ENCODE measurements around the gene MRPS11. TPM values are rescaled to one million over a fixed set of nuclear protein-coding genes. Genes with fewer than 3 reads are reported as not detected.

The MRPS11 gene
- total RNA-seq, 1 experiment from 2014 or later: 47.4 TPM

GRCh38 chr15:88431441-88431840 lies 36.1 kb upstream of the MRPS11 start:
- no peaks in the 10 kb centered on the region for H3K9me3 ChIP-seq (ENCODE audit: control insufficient read depth in 1 of 2, insufficient read depth in 1 of 2, low read depth in 1 of 2, low read length in 2 of 2)
- H3K4me3 ChIP-seq (replicated peaks in 1 of 2; ENCODE audit: low read depth in 1 of 2, low read length in 2 of 2): no peak overlapping the region
- BruUV-seq (replicated peaks): no TSS peak
- POLR2A ChIA-PET: no interaction called here
- no peak overlapping the region for H3K27ac ChIP-seq (ENCODE audit: low read depth, low read length)
- no peak overlapping the region for H2AFZ ChIP-seq (ENCODE audit: low read depth, low read length, poor library complexity, severe bottlenecking)
- no peaks in the 10 kb centered on the region for H3K79me2 ChIP-seq (ENCODE audit: insufficient read depth, low read length)
- CTCF ChIA-PET: no interaction called here
- H3K9ac ChIP-seq (ENCODE audit: low read length): no peak overlapping the region
- H4K20me1 ChIP-seq (ENCODE audit: insufficient read depth): no peaks in the 10 kb centered on the region
- intact Hi-C loops (cut with micrococcal nuclease): no loop called here
- ATAC-seq (no peak), DNase-seq (ENCODE audit: low read depth, low spot score) (no peak)
- no peak overlapping the region for H3K4me2 ChIP-seq (ENCODE audit: low read length)
- H3K36me3 ChIP-seq (ENCODE audit: control insufficient read depth in 1 of 2, insufficient read depth in 2 of 2, low read length in 2 of 2): no peaks in the 10 kb centered on the region
- H3K4me1 ChIP-seq (ENCODE audit: control insufficient read depth in 1 of 2, insufficient read depth in 2 of 2, low read length in 2 of 2): no peaks in the 10 kb centered on the region
- no peaks in the 10 kb centered on the region for H3K9me2 ChIP-seq (ENCODE audit: insufficient read depth)
- H3K27me3 ChIP-seq (ENCODE audit: insufficient read depth, low read length): peaks cover 53% of the 10 kb centered on the region
- RAD21 ChIA-PET (ENCODE audit: low non-redundant PET in 1 of 2, low total read pairs in 2 of 2, uncharacterized antibody in 2 of 2, unreplicated experiment in 2 of 2): no interaction called here
- TF ChIP-seq FOSL1 (IDR thresholded peaks at IDR 0.05; ENCODE audit: low read depth): no peak
- no peak for TF ChIP-seq TCF7L2 (IDR thresholded peaks at IDR 0.05; ENCODE audit: borderline replicate concordance, extremely low read depth, insufficient read depth, insufficient read length)
- no peak for TF ChIP-seq EZH2phosphoT487 (IDR thresholded peaks at IDR 0.05; ENCODE audit: borderline replicate concordance)
- TF ChIP-seq RAD21 (IDR thresholded peaks at IDR 0.05; ENCODE audit: low read depth): no peak
- no peak for TF ChIP-seq SRF (IDR thresholded peaks at IDR 0.05; ENCODE audit: low read depth)
- no peak for TF ChIP-seq CEBPB (IDR thresholded peaks at IDR 0.05; ENCODE audit: low read depth)
- TF ChIP-seq ELF1 (IDR thresholded peaks at IDR 0.05; ENCODE audit: borderline replicate concordance, low read depth): no peak
- no peak for TF ChIP-seq ZFX (IDR thresholded peaks at IDR 0.05)
- TF ChIP-seq EZH2 (IDR thresholded peaks at IDR 0.05): no peak
- TF ChIP-seq, protein P1, sequence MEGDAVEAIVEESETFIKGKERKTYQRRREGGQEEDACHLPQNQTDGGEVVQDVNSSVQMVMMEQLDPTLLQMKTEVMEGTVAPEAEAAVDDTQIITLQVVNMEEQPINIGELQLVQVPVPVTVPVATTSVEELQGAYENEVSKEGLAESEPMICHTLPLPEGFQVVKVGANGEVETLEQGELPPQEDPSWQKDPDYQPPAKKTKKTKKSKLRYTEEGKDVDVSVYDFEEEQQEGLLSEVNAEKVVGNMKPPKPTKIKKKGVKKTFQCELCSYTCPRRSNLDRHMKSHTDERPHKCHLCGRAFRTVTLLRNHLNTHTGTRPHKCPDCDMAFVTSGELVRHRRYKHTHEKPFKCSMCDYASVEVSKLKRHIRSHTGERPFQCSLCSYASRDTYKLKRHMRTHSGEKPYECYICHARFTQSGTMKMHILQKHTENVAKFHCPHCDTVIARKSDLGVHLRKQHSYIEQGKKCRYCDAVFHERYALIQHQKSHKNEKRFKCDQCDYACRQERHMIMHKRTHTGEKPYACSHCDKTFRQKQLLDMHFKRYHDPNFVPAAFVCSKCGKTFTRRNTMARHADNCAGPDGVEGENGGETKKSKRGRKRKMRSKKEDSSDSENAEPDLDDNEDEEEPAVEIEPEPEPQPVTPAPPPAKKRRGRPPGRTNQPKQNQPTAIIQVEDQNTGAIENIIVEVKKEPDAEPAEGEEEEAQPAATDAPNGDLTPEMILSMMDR (IDR thresholded peaks at IDR 0.05 in 2 of 3, conservative IDR thresholded peaks at IDR 0.05 in 1 of 3; ENCODE audit: borderline replicate concordance in 1 of 3, insufficient read depth in 1 of 3, low read depth in 2 of 3, low read length in 2 of 3): no peak
- TF ChIP-seq ZNF274 (IDR thresholded peaks at IDR 0.05; ENCODE audit: low read depth, low read length): no peak
- TF ChIP-seq POLR2A (IDR thresholded peaks at IDR 0.05; ENCODE audit: borderline replicate concordance, extremely low read depth, insufficient read depth, insufficient read length): no peak
- TF ChIP-seq EGR1 (IDR thresholded peaks at IDR 0.05; ENCODE audit: low read depth): no peak
- no peak for TF ChIP-seq POLR2AphosphoS5 (IDR thresholded peaks at IDR 0.05; ENCODE audit: low read depth, low read length)
- no peak for TF ChIP-seq JUND (IDR thresholded peaks at IDR 0.05)
- TF ChIP-seq MAX (IDR thresholded peaks at IDR 0.05): no peak
- TF ChIP-seq YY1 (IDR thresholded peaks at IDR 0.05; ENCODE audit: extremely low read depth, insufficient replicate concordance, low read depth, low read length): no peak
- TF ChIP-seq, protein P2, sequence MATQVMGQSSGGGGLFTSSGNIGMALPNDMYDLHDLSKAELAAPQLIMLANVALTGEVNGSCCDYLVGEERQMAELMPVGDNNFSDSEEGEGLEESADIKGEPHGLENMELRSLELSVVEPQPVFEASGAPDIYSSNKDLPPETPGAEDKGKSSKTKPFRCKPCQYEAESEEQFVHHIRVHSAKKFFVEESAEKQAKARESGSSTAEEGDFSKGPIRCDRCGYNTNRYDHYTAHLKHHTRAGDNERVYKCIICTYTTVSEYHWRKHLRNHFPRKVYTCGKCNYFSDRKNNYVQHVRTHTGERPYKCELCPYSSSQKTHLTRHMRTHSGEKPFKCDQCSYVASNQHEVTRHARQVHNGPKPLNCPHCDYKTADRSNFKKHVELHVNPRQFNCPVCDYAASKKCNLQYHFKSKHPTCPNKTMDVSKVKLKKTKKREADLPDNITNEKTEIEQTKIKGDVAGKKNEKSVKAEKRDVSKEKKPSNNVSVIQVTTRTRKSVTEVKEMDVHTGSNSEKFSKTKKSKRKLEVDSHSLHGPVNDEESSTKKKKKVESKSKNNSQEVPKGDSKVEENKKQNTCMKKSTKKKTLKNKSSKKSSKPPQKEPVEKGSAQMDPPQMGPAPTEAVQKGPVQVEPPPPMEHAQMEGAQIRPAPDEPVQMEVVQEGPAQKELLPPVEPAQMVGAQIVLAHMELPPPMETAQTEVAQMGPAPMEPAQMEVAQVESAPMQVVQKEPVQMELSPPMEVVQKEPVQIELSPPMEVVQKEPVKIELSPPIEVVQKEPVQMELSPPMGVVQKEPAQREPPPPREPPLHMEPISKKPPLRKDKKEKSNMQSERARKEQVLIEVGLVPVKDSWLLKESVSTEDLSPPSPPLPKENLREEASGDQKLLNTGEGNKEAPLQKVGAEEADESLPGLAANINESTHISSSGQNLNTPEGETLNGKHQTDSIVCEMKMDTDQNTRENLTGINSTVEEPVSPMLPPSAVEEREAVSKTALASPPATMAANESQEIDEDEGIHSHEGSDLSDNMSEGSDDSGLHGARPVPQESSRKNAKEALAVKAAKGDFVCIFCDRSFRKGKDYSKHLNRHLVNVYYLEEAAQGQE (IDR thresholded peaks at IDR 0.05; ENCODE audit: low read depth): no peak
- TF ChIP-seq SP1 (IDR thresholded peaks at IDR 0.05; ENCODE audit: low read depth): no peak

Data from HCT116 (cell line).